Measurements from ENCODE around the gene ALX4.

The ALX4 gene

DNA sequence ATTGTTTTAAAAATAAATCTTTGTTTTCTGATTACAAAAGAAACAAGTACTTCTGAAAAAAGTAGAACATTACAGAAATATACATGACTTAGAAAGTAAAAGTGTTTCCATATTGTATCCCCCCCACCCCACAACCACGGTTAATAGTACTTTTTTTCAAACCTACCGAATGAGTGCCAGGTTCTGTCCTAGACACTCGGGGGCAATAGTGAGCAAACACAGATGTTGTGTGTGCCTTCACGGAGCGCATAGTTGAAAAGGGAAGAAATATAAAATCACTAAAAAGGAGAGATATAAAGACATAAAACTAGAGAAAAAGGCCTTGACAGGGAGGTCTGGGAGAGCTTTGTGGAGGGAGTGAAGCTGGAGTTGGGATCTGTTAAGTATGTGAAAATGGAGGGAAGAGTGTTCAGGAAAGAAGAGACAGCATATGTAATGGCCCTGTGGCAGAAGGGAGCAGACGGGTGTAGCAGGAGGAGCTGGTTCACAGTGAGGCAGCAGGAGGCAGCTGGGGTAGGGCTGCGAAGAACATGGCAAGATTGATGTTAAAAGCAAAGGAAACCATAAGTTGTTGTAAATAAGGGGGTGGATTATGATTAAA lies 42.1 kb upstream of the ALX4 start:
- H3K36me3 ChIP-seq: no peaks in the 10 kb centered on the region
- H3K9me3 ChIP-seq: no peaks in the 10 kb centered on the region
- no peak overlapping the region for H3K27ac ChIP-seq
- TF ChIP-seq CTCF (IDR thresholded peaks at IDR 0.05): no peak
- no peak overlapping the region for H3K4me3 ChIP-seq (ENCODE audit: low read depth in 1 of 2, low read length in 1 of 2)
- H3K27me3 ChIP-seq: peaks cover 20% of the 10 kb centered on the region
- no peaks in the 10 kb centered on the region for H3K4me1 ChIP-seq (ENCODE audit: control insufficient read depth in 1 of 2, insufficient read depth in 1 of 2, low read depth in 1 of 2, low read length in 1 of 2)

DNA sequence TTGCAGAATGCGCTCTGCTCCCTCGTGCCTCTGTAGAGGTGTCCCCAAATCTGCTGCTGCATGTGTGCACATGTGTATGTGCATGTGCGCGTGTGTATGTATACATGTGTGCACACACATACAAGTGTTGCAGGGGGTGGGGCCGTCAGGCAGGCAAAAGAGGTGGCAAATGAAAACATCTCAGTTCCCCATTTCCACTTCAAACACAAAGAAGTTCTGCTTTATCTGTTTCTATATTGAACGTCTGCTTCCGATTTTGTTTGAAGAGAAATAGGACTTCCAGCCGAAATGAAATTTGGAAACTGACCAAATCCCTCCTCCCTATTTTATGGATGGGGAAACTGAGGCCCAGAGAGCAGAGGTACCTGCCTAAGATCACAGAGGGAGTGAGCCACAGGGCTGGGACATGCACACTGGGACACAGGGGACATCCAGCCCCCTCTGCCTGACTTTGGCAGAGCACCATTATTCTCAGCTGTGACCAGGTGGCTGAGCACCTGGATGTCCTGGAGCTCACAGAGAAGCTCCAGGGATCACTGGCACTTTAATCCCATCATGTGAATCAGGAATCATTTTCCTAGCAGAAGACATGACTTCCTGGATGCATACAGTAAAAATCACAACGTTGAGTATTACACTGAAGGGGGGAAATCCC lies 41.2 kb upstream of the ALX4 start:
- Histone ChIP-seq H3K4me3 (ENCODE audit: low read depth in 1 of 2, low read length in 1 of 2) (no peak overlapping the region), H3K9me3 (no peaks in the 10 kb centered on the region), H3K36me3 (no peaks in the 10 kb centered on the region), H3K27me3 (peaks cover 20% of the 10 kb centered on the region), H3K27ac (no peak overlapping the region), H3K4me1 (ENCODE audit: control insufficient read depth in 1 of 2, insufficient read depth in 1 of 2, low read depth in 1 of 2, low read length in 1 of 2) (no peaks in the 10 kb centered on the region)
- no peak for TF ChIP-seq CTCF (IDR thresholded peaks at IDR 0.05)

- TF ChIP-seq CTCF (IDR thresholded peaks at IDR 0.05): no peak
- no peaks in the 10 kb centered on the region for H3K36me3 ChIP-seq
- peaks cover 30% of the 10 kb centered on the region for H3K27me3 ChIP-seq
- H3K4me3 ChIP-seq (ENCODE audit: low read depth in 1 of 2, low read length in 1 of 2): no peak overlapping the region
- H3K4me1 ChIP-seq (ENCODE audit: control insufficient read depth in 1 of 2, insufficient read depth in 1 of 2, low read depth in 1 of 2, low read length in 1 of 2): no peaks in the 10 kb centered on the region
- H3K9me3 ChIP-seq: no peaks in the 10 kb centered on the region
- H3K27ac ChIP-seq: no peak overlapping the region
These were observed 39.4 kb upstream of the ALX4 start for GRCh38 chr11:44349328-44349727.

- TF ChIP-seq CTCF (IDR thresholded peaks at IDR 0.05): no peak
- peaks cover 30% of the 10 kb centered on the region for H3K27me3 ChIP-seq
- no peaks in the 10 kb centered on the region for H3K36me3 ChIP-seq
- H3K9me3 ChIP-seq: no peaks in the 10 kb centered on the region
- no peak overlapping the region for H3K27ac ChIP-seq
- no peaks in the 10 kb centered on the region for H3K4me1 ChIP-seq (ENCODE audit: control insufficient read depth in 1 of 2, insufficient read depth in 1 of 2, low read depth in 1 of 2, low read length in 1 of 2)
- H3K4me3 ChIP-seq (ENCODE audit: low read depth in 1 of 2, low read length in 1 of 2): no peak overlapping the region
These were observed 38.8 kb upstream of the ALX4 start for GRCh38 chr11:44348721-44349120.

GRCh38 chr11:44348114-44348513 lies 38.2 kb upstream of the ALX4 start:
- H3K4me3 ChIP-seq (ENCODE audit: low read depth in 1 of 2, low read length in 1 of 2): no peak overlapping the region
- no peak for TF ChIP-seq CTCF (IDR thresholded peaks at IDR 0.05)
- H3K9me3 ChIP-seq: no peaks in the 10 kb centered on the region
- H3K4me1 ChIP-seq (ENCODE audit: control insufficient read depth in 1 of 2, insufficient read depth in 1 of 2, low read depth in 1 of 2, low read length in 1 of 2): no peaks in the 10 kb centered on the region
- H3K27me3 ChIP-seq: peaks cover 34% of the 10 kb centered on the region
- H3K27ac ChIP-seq: no peak overlapping the region
- H3K36me3 ChIP-seq: no peaks in the 10 kb centered on the region
